Gastrocnemius medialis (tissue), 4 donors: ENCODE data around the gene TMEM91.

Experiments
- POLR2A ChIP-seq, 2 donors: fragments of 450-650 bp; IDR thresholded peaks; one replicate each; pipeline ENCODE4 v1.6.1; 2017; ENCODE audit warnings: antibody characterized with exemption in 2 of 2, mild to moderate bottlenecking in 2 of 2, moderate library complexity in 2 of 2
- TF ChIP-seq, protein P1 (sequence below), 5 experiments: fragments of 450-650 bp in 3 of 5; fragments of 200-600 bp in 2 of 5; sonication (generic) in 2 of 5; IDR thresholded peaks in 4 of 5; conservative IDR thresholded peaks in 1 of 5; 1 replicate in 4 of 5; 2 replicates in 1 of 5; pipeline ENCODE4 v1.5.1; 2016 to 2019; ENCODE audit warnings: antibody characterized with exemption in 5 of 5, mild to moderate bottlenecking in 3 of 5, moderate library complexity in 3 of 5

DNA sequence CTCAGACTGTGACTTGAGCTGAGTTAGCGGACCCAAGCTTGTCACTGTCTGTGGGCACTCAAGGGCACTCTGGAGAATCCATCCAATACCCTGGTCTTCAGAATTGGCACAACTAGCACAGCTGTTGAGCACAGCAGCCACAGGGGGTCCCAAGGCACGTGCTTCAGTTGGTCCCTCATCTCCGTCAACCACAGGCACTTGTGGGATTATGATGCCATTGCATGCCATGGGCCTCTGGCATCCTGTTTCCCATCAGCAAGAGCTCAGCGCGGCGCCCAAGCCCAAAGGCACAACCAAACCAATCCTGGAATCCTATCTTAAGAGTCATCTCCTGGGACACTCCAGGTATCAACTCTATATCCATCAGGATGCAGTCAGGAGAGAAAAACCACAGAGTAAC lies 54.6 kb downstream of the TMEM91 start:
- TF ChIP-seq, protein P1, sequence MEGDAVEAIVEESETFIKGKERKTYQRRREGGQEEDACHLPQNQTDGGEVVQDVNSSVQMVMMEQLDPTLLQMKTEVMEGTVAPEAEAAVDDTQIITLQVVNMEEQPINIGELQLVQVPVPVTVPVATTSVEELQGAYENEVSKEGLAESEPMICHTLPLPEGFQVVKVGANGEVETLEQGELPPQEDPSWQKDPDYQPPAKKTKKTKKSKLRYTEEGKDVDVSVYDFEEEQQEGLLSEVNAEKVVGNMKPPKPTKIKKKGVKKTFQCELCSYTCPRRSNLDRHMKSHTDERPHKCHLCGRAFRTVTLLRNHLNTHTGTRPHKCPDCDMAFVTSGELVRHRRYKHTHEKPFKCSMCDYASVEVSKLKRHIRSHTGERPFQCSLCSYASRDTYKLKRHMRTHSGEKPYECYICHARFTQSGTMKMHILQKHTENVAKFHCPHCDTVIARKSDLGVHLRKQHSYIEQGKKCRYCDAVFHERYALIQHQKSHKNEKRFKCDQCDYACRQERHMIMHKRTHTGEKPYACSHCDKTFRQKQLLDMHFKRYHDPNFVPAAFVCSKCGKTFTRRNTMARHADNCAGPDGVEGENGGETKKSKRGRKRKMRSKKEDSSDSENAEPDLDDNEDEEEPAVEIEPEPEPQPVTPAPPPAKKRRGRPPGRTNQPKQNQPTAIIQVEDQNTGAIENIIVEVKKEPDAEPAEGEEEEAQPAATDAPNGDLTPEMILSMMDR (IDR thresholded peaks at IDR 0.05 in 4 of 5, conservative IDR thresholded peaks at IDR 0.05 in 1 of 5), result no peak
- no peak for TF ChIP-seq POLR2A (IDR thresholded peaks at IDR 0.05)
